SK-N-SH treated with all-trans-retinoic acid at 6 μM for 48 hours (cell line): ENCODE data around the gene DOC2A.

Experiments used
- ARNTL ChIP-seq: fragments of 450-650 bp; formaldehyde crosslinking; IDR thresholded peaks from 2 replicates; pipeline ENCODE4 v1.5.0; 2020; ENCODE audit warnings: low read depth, mild to moderate bottlenecking, moderate library complexity, borderline replicate concordance
- CSDC2 ChIP-seq: fragments of 250-450 bp; sonication (Bioruptor Pico); IDR thresholded peaks from 2 replicates; pipeline ENCODE4 v1.5.0; 2020; ENCODE audit warnings: mild to moderate bottlenecking, moderate library complexity
- GLIS3 ChIP-seq: fragments of 250-450 bp; sonication (Bioruptor Pico); IDR thresholded peaks from 2 replicates; pipeline ENCODE4 v1.5.0; 2020; ENCODE audit warnings: mild to moderate bottlenecking, moderate library complexity
- ISL1 ChIP-seq: fragments of 250-450 bp; sonication (Bioruptor Pico); IDR thresholded peaks from 2 replicates; pipeline ENCODE4 v2.1.2; 2022; ENCODE audit warnings: mild to moderate bottlenecking, moderate library complexity
- OSR1 ChIP-seq: fragments of 250-450 bp; sonication (Bioruptor Pico); IDR thresholded peaks from 2 replicates; pipeline ENCODE4 v1.8.0; 2022; ENCODE audit warnings: moderate library complexity, mild to moderate bottlenecking, inconsistent platforms
- ZFP3 ChIP-seq: fragments of 250-450 bp; sonication (Bioruptor Pico); IDR thresholded peaks from 2 replicates; pipeline ENCODE4 v1.5.0; 2020; ENCODE audit warnings: mild to moderate bottlenecking, moderate library complexity
- ZFP30 ChIP-seq: fragments of 450-650 bp; formaldehyde crosslinking; IDR thresholded peaks from 2 replicates; pipeline ENCODE4 v1.5.0; 2022; ENCODE audit warnings: mild to moderate bottlenecking, moderate library complexity
- ZNF565 ChIP-seq: fragments of 450-650 bp; formaldehyde crosslinking; conservative IDR thresholded peaks from 2 replicates; pipeline ENCODE4 v1.5.0; 2020; ENCODE audit warnings: low read depth, mild to moderate bottlenecking, moderate library complexity
- TF ChIP-seq, protein P1 (sequence below): fragments of 250-450 bp; sonication (Bioruptor Pico); IDR thresholded peaks from 2 replicates; pipeline ENCODE4 v1.8.0; 2020; ENCODE audit warnings: mild to moderate bottlenecking, moderate library complexity, borderline replicate concordance

DNA sequence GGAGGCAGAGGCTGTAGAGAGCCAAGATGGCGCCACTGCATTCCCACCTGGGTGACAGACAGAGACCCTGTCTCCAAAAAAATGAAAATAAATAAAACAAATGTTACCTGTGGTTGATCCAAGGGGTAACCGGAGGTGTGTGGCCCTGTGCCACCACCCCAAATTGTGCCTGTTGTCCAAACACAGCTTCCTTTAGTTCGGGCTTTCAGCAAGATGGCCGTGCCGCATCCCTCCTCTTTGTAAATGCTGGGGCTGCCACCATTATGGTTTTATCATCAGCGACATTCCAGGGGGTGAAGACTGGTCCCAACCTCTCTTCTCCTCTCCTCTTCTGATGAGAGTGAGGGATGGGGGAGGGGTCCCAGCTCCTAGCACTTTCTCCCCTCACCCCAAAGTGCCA lies 12.1 kb upstream of the DOC2A start, which contains the start of gene C16orf92:
- TF ChIP-seq OSR1 (CRISPR knock-in tag) (no peak), CSDC2 (CRISPR knock-in tag) (no peak), ZFP3 (CRISPR knock-in tag) (no peak), ZFP30 (CRISPR knock-in tag) (no peak), ARNTL (CRISPR knock-in tag) (no peak), GLIS3 (CRISPR knock-in tag) (no peak), ISL1 (no peak), ZNF565 (CRISPR knock-in tag) (no peak)
- TF ChIP-seq, protein P1, sequence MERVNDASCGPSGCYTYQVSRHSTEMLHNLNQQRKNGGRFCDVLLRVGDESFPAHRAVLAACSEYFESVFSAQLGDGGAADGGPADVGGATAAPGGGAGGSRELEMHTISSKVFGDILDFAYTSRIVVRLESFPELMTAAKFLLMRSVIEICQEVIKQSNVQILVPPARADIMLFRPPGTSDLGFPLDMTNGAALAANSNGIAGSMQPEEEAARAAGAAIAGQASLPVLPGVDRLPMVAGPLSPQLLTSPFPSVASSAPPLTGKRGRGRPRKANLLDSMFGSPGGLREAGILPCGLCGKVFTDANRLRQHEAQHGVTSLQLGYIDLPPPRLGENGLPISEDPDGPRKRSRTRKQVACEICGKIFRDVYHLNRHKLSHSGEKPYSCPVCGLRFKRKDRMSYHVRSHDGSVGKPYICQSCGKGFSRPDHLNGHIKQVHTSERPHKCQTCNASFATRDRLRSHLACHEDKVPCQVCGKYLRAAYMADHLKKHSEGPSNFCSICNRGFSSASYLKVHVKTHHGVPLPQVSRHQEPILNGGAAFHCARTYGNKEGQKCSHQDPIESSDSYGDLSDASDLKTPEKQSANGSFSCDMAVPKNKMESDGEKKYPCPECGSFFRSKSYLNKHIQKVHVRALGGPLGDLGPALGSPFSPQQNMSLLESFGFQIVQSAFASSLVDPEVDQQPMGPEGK (CRISPR knock-in tag) = no peak
